NCI-H128 (cell line): ENCODE measurements around the gene TENM4.

Source experiments
- DNase-seq: peaks from one replicate; lab custom pipeline; 2025; ENCODE audit not compliant: unreplicated experiment; lab: John Stamatoyannopoulos, UW

TENM4 gene

DNA sequence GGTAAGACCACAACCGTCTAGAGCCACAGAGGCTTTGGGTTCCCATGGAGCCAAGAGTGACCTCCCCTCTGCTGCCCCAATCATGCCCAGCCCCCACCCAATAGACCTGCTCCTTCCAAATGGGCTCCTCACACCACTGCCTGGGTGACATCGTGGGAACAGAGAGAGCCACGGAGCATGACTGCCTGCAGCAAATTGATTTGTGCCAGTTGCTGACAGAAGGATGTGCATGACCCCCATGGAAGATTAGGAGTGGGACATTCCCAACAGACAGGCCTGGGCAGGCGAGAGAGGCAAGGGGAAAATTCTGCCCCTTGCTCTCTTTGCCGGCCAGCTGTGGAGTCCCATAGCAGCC is 88.5 kb downstream of the TENM4 start:
- no peak for DNase-seq

DNA sequence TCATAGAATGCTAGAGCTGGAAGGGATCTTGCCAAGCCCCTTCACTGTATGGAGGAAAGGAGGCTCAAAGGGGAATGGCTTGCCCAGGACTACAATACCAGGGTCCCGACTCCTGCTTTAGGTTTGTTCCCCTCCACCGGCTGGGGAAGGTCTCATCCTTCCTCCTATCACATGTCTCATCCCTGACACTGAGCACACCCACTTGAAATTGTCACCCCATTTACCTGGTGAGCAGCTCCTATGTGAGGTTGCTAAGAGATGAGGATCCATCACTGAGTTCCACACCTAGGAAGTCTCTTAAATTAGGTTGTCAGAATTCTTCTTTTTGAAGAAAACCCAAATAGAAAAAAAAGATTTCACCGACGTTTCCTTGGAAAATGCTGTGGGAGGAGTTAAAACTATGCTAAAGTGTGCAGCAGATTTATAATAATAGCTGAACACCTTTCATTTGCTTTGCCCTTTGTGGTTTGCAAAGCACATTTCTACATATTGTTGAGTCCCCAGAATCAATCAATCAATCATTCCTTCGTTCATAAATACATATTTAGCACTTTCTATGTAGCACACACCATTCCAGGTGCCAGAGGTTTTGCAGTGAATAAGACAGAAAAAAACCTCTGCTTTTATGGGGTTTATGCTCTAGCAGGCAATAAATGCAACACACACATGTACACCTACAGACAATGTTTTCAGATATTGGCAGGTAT is 91.7 kb downstream of the TENM4 start:
- no peak for DNase-seq

DNA sequence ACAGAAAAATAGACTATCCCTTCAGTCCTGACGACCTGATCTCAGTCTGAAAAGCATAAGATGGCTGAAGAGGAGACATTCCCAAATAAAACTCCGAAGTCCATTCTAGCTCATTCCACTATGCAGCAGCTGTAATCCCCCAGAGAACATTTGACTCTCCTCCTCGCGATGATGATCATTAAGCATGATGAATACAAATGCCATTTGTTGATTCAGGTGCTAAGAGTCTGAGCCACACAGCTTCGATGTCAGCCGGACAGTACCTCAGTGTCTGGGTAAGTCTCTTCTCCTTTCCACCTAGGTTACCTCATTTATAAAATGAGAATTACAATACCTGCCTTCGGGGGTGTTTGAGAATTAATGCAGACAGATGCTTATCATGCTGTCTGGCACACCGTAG is 94.8 kb downstream of the TENM4 start:
- no peak for DNase-seq

DNA sequence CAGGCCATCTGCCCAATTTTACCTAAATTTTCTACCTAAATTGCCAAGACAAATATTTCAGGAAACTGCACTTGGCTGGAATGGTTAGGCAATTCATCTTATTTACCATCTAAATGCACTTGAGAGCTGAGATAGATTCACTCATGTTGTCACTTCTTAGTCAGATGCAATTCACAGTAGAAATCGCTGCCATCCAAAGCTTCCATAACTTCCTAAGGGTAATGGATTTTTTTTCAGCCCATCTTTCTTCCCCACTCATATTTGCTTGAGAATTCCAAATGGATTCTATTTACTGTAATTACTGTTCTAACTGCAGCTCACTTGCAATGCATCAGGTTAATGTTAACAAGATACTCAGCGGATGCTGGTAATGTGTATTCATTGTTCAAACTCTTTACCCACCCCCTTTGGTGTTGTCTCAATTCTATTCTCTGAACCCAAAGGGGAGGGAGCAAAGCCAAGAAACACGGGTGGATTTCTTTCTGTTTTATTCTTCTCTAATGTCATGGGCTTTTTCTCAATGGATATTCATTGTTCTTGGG is 96.0 kb downstream of the TENM4 start:
- DNase-seq = no peak

DNA sequence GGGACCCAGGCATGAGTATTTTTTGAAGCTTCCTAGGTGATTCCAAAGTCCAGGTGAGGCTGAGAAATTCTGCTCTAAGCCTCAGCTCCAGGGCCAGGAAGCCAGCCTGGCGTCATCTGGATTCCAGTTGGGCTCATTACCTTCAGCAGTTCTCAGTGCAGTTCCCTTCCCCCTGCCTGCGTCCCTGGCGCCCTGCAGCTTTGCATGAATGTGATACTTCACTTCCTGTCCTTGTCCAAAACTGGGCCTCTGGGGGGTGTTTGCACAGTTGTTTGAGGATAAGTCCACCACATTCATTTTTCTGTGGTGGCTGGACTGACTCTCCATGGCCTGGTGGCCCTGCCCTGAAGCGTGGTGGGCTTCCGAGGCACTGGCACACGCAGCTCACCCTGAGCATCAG is 98.1 kb downstream of the TENM4 start:
- no peak for DNase-seq

DNA sequence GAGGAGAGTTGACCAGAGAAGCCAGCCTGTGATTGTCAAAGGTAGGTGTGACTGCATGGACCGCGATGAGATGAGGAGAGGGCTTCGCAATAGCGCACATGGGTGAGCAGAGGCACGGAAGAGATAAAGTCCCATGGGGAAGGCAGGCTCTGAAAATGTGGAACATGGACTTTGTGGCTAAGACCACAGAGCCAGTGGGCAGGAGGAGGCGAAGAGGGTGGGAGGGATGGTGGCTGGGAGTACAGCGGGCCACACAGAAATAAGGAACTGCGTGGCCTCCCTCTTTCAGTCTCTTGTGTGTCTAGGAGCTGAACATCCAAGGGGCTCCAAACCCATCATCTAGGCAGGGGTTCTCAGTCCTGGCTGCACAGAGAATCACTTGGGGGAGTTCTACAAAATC is 98.6 kb downstream of the TENM4 start:
- no peak for DNase-seq

DNA sequence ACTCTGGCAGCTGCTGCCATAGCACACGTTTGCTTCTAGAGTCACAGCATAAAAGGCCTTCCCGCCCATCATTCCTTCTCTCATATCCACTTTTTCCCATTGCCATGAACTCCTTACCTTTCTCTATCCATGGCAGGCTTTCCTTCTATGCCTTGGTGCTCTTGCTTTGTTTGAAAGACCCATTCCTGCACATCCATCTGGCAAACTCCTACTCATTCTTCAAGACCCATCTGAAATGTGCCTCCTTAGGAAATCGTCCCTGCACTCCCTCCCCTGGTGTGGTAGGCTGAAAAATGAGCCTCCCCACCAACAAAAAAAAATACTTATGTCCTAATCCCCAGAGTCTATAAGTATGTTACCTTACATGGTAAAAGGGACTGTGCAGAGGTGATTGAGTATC is 100.3 kb downstream of the TENM4 start:
- DNase-seq = no peak

DNA sequence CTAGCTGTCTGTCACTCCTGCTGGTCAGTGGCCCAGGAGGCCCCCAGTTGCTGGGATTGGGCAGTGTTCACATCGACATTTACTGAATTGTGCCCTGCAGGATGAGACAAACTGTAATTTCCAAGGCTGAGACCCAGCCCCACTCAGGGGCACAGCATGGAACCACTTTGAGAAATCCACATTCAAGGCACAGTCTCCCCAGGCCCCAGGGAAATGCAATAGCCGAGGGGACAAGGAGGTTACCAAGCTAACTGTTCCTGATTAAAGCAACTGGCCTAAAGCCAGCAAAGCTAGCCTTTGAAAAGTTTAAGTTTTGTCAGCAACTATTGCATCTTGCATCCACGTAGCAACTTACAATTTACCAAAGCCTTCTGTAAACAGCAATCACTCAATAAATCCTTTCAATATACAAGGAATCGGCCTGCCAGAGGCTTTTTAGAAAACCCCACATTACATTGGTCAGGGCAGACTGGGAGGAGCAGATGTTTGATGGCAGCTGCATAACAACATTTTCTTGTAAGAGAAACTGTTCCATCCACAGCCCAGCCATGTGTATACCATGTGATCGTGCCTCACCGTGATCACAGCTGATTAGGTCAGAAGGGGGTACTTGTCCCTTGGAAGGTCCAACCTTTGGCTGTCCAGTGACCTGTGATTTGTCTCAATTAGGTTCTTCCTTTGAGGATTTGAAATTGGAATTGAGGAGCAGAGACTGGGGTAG is 103.9 kb downstream of the TENM4 start:
- DNase-seq = no peak

DNA sequence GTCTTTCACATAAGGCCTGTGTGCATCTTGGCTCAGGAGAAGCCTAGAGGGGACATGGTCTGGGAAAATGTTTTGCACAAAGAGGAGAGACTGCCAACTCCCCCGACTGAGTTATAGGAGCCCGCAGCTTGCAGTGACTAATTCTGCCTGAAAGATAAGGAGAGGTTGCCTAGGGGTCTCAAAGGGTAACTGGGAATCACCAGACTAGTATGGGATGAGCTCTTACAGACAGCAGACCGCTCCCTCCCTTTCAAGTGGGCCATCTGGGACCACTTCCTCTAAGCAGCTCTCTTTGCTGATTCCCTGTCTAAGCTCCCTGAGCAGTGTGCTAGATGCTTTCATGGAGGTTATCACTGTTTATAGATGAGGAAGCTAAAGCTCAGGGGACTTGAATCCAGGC is 105.1 kb downstream of the TENM4 start:
- no peak for DNase-seq

DNA sequence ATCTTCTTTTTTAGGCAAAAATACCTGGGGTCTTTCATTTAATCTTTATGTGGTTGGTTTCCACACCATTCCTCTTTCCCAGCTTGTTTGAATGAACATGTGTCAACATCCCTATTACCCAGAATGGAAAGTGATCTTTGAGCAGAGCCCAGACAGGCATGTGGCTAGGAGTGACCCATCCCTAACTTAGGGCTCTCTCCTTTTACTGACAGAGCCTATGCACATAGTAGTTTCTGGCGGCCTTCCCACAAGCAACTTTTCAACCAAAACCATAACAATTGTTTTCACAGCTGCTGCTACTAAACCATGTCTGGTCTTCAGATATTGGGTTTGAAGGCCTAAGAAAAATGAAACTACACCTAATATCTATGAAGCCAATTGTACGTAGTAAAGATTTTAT is 107.5 kb downstream of the TENM4 start:
- no peak for DNase-seq

DNA sequence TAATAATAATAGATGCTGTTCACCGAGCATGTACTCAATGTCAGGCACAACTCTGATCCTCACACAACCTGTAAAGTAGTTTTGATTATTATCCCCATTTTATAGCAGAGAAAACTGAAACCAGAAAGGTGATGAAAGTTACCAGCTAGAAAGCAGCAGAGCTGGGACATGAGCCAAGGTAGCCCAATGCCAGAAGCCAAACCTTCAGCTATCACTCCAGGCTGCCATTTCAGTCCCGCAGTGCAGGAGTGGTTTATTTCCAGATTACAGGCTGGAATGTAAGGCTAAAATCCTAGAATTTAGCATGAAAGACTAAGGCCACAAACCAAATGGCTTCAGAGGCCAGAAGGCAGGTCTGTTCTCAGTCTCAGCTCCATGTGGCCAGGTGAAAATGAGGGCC is 108.8 kb downstream of the TENM4 start:
- DNase-seq = no peak

DNA sequence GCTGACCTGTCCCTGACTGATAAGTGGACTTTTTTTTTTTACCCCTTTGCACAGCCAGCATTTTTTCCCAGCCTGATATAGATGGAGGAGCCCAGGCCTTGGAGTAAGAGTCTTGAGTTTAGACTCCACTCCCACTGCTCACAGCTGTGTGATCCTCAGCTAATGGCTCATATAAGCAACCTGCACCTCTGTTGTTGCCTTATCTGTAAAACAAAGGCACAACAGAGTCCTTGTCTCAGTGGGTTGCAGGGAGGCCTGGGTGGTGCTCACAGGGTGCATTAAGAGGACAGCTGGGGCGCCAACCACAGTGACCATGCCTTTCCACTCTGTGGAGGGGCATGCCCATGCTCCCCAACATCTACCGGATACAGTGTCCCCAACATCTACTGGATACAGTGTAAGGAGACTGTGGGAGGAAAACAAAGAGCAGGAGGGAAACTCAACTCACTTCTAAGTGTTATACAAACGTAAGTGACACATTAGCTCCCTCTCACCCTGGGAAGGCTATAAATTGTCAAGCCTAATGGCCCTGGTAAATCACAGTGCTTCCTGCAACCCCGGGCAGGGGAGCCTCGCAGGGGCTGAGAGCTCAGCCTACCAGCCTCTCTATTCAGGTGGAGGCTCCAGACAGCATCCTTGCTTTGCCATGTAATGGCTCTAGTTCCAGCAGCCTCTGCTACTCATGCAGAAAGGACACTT is 109.5 kb downstream of the TENM4 start:
- peak; percentile 44 for DNase-seq

DNA sequence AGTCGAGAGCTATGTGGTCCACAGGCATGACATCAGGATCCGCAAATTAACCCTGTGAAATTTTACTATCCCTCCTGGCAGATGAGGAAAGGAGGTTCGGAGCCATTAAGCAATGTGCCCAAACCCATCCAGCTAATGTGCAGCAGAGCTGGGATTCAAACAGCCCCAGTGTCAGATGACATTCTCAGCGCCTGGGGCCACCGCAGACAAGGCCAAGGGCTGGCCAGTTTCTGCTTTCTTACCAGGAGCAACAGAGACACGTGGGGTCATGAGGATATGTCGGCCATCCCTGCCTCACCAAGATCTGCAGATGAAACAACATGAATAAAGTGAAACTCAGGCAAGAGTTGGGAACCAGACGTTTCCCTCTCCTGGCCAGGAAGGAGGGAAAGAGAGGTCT is 110.2 kb downstream of the TENM4 start:
- DNase-seq = no peak

DNA sequence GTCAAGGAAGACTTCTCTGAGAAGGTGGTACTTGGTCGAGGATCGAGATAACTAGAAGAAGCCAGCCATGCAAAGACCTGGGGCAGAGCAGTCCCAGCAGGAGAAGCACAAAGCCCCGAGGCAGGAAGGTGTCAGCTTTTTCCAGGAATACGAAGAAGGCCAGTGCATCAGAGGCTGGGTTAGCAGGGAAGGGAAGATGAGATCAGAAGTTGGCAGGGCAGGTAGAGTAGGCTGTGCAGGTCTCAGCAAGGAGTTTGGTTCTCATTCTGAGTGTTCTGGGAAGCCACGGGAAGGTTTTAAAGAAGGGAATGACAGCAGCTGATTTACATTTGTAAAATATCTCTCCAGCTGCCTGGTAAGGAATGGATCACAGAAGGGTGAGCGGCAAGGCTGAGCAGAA is 111.3 kb downstream of the TENM4 start:
- DNase-seq = peak; percentile 68

DNA sequence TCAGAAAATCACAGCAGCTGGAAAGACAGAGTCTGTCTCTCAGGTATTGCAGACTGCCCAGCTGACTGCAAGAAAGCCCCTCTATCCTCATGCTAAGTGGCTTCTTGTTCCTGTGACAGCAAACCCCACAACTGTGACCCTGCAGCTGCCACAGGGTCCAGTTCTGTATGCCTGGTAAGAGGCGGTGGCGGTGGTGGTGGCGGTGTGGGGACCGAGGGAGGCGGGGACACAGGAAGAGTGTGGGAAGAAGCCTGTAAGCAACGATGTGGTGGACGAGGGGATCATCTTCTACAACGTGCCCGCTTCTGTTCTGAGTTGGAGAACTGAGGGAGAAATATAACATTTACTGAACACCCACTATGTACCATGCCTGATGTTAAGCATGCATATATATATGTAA is 112.4 kb downstream of the TENM4 start:
- DNase-seq = no peak

DNA sequence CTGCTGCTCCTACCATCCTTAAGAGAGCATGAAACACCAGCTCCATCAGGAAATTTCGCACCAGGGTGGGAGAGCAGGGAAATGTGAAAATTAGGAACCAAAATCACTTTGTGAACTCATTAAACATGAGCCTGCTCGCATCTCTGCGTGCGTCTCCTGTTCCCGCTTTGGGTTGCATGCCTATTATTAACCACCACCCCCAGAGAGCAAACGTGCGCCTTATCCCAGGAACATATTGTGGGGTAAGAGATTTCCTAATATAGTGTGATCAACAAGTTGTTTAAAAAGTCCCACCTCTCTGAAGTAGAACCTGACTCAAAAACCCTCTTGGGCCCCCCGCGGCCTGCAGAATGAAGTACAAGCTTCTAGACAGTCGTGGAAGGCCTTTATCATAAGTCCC is 115.0 kb downstream of the TENM4 start:
- no peak for DNase-seq

DNA sequence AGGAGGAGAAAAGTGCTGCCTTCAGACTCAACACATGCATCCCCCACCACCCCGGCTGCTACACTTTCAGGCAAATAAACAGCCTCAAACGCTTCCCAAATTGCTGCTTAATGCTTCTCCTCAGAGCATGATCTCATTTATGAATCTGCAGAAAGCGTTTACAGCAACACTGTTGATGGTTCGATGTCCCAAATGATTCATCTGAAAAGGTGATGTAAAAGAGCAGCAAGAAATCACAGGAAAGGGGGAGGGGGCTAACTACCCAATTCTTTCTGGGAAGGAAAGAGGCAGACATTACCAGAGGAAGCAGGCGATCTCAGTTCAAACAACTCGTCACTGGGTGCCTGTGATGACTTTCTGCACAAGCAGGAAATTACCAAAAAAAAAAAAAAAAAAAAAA is 119.6 kb downstream of the TENM4 start:
- no peak for DNase-seq

DNA sequence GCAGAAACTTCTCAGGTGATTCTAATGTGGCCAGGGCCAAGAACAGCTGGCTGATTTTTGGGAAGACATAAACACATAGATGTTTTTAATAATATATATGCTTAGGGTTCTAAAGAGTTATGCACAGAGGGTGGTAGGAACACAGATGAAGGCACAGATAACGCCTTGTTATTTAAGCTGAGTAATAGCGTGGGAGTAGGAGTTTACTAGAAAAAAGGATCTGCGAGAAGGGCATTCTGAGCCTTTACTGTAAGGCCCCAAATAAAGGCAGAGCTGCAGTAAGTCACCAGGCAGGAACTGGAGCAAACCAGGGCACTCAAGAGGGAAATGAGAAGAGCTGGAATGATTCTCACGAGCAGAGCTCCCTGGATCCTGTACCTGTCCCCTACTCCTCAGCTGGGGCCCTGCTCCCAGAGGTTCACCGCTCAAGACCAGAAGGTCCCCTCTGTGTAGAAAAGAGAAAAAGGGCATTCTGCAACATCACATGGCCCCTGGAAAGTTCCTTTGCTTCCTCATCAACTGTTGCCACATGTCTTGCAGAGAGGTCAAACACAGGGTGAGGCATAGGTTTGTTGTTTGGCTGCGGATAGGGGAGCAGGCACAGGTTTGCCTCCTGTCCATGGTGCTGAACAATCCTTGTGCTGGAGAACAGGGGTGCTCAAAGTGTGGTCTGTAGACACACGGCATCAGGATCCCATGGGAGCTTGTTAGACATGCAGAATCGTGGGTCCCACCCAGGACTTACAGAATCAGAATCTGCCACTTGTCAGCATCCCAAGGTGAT is 125.7 kb downstream of the TENM4 start:
- no peak for DNase-seq

DNA sequence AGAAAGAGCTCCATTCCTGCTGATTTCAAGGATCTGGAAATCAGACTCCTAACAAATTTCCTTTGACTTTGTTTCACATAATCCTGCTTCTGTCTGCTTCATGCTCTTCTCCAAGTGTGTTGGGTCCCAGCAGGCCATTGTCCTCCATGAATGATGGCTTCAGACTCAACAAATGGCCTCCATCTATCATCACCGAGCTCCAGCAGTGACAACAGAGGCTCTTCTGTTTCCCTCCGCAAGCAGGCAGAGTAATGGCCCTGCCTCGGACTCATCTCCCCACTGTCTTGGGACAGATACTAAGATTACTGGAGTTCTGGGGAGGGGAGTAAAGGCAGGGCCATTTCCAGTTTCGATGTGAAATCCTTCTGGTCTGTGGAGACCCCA is 127.3 kb downstream of the TENM4 start:
- DNase-seq = no peak

DNA sequence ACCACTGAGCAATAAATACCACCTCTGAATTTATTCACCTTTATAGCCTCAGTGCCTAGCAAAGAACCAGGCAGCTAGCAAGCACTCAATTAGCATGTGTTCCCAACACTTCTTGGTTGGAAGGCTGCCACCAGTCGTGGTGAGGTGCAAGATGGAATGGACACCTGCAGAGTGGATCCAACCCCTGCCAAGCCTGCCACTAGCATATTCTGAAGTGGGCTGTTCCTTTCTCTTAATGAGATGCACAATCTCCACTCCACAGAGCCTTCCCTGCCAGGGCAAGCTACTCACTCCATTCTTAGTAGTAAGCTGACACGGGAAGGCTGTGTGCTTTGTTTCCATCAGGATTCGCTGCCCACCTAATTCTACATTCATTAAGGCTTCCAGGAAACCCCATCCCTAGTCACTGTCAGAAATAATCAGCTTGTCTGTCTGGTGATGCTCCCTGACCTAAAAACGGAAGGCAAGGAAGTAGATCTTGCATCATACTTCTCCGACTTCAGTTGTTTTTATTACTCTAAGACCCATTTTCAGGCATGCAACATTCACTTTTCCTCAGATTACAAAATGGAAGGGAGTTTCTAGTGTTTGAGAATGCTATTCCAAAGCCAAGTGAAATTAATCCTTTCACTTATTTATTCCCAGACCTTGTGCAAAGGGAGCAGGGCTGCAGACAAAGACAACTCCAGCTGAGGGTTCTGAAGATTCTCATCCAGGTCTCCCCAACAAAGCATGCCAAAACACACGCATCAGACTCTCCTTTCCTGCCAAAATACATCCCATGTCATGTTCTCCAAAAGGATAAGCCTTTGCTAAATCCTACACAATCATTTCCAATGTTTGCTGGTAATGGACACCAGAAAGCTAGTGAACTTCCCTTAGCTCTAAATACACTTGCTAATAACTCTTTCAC is 128.0 kb downstream of the TENM4 start:
- peak; percentile 81 for DNase-seq
